Keratinocyte (primary cell): ENCODE data around the gene PRKCD. TPM values are rescaled to one million over a fixed set of nuclear protein-coding genes. Genes with fewer than 3 reads are reported as not detected.
A peak's percentile ranks its signal among the peaks of the same experiment; 100 is the strongest.

Experiments used
- DNase-seq: peaks from one replicate; pipeline ENCODE4 v3.0.0-alpha.2; 2011; ENCODE audit warnings: low read depth, missing footprints, low spot score
- FAIRE-seq: peaks from 2 replicates; lab custom pipeline; 2011; peaks lifted over from hg19 to GRCh38; lab: Jason Lieb, UNC
- H2AFZ ChIP-seq: 2 replicates; pipeline ENCODE4 v1.6.0; 2012; ENCODE audit warnings: low read length, control low read depth, inconsistent platforms; ENCODE audit not compliant: control insufficient read depth
- H3K27ac ChIP-seq: 2 replicates; pipeline ENCODE4 v1.5.1; 2011; ENCODE audit warnings: low read length; ENCODE audit not compliant: control insufficient read depth, insufficient read depth
- H3K27me3 ChIP-seq: 3 replicates; pipeline ENCODE4 v1.6.0; 2011; ENCODE audit warnings: low read length; ENCODE audit not compliant: control insufficient read depth, insufficient read depth; ENCODE audit errors: extremely low read depth
- H3K36me3 ChIP-seq, 2 experiments: 2 replicates in 1 of 2; 3 replicates in 1 of 2; pipeline ENCODE4 v1.5.1; 2011; ENCODE audit warnings: low read length in 2 of 2, mild to moderate bottlenecking in 1 of 2; ENCODE audit not compliant: control insufficient read depth in 2 of 2, insufficient read depth in 2 of 2; ENCODE audit errors: extremely low read depth in 1 of 2
- H3K4me1 ChIP-seq: 3 replicates; pipeline ENCODE4 v1.5.1; 2011; ENCODE audit warnings: low read length; ENCODE audit not compliant: control insufficient read depth, insufficient read depth; ENCODE audit errors: extremely low read depth
- H3K4me2 ChIP-seq: 3 replicates; pipeline ENCODE4 v1.6.0; 2011; ENCODE audit warnings: low read depth, low read length; ENCODE audit not compliant: control insufficient read depth, insufficient read depth; ENCODE audit errors: extremely low read depth
- H3K4me3 ChIP-seq, 3 experiments: fragments of 200-600 bp in 1 of 3; sonication (generic) in 1 of 3; 2 replicates in 2 of 3; 3 replicates in 1 of 3; pipeline ENCODE4 v1.5.1; 2011 to 2016; ENCODE audit warnings: low read length in 3 of 3, mild to moderate bottlenecking in 3 of 3, control low read depth in 2 of 3, inconsistent platforms in 1 of 3, low read depth in 1 of 3, mixed read lengths in 1 of 3, mixed run types in 1 of 3, moderate library complexity in 1 of 3; ENCODE audit not compliant: control insufficient read depth in 2 of 3, insufficient read depth in 2 of 3; ENCODE audit errors: extremely low read depth in 1 of 3
- H3K79me2 ChIP-seq: 2 replicates; pipeline ENCODE4 v1.6.0; 2012; ENCODE audit warnings: low read length; ENCODE audit not compliant: control insufficient read depth, insufficient read depth
- H3K9ac ChIP-seq: 3 replicates; pipeline ENCODE4 v1.6.0; 2011; ENCODE audit warnings: low read length; ENCODE audit not compliant: control insufficient read depth, insufficient read depth; ENCODE audit errors: extremely low read depth
- H3K9me1 ChIP-seq: 3 replicates; pipeline ENCODE4 v1.6.0; 2011; ENCODE audit warnings: low read length; ENCODE audit not compliant: control insufficient read depth, insufficient read depth; ENCODE audit errors: extremely low read depth
- H3K9me3 ChIP-seq: 2 replicates; pipeline ENCODE4 v1.5.1; 2012; ENCODE audit warnings: low read depth, low read length; ENCODE audit not compliant: control insufficient read depth
- H4K20me1 ChIP-seq: 3 replicates; pipeline ENCODE4 v1.6.0; 2011; ENCODE audit warnings: low read length; ENCODE audit not compliant: control insufficient read depth, insufficient read depth; ENCODE audit errors: extremely low read depth
- EZH2 ChIP-seq: IDR thresholded peaks from one replicate; pipeline ENCODE4 v1.6.1; 2012; ENCODE audit warnings: inconsistent platforms, mild to moderate bottlenecking, low read length, moderate library complexity
- dilution Hi-C: fragments of 300-500 bp; cut with MboI; formaldehyde crosslinking; loops from one replicate; pipeline ENCODE4 v1.7.0; 2020; ENCODE audit warnings: low sequenced_read_pairs; ENCODE audit not compliant: extremely low pct_ligation_motif_present
- polyA plus RNA-seq, 5 experiments: library from polyadenylated mRNA; depleted of rRNA in 3 of 5; stranded (reverse) in 3 of 5; stranded (forward) in 1 of 5; unstranded in 1 of 5; fragments of >200 nt; gene quantifications; 1 replicate in 1 of 5; 2 replicates in 3 of 5; 3 replicates in 1 of 5; pipeline versions ENCODE4 v1.2.1 to v1.2.3, GENCODE V29; 2011 to 2012; ENCODE audit warnings: missing spikeins in 2 of 5, low read depth in 1 of 5, low replicate concordance in 1 of 5
- TF ChIP-seq, protein P1 (sequence below), 3 experiments: IDR thresholded peaks in 1 of 3; conservative IDR thresholded peaks in 1 of 3; optimal IDR thresholded peaks in 1 of 3; 2 replicates in 2 of 3; 3 replicates in 1 of 3; pipeline versions ENCODE3 to v1.5.1; 2011; ENCODE audit warnings: low read length in 3 of 3, mild to moderate bottlenecking in 3 of 3, moderate library complexity in 2 of 3, control low read depth in 1 of 3, inconsistent platforms in 1 of 3; ENCODE audit not compliant: insufficient read depth in 2 of 3; ENCODE audit errors: extremely low read depth in 1 of 3

The PRKCD gene
- polyA plus RNA-seq, 1 donor (not counting 4 experiments of a cell fraction or from before 2014, with no cell fraction given): 25.1 TPM

DNA sequence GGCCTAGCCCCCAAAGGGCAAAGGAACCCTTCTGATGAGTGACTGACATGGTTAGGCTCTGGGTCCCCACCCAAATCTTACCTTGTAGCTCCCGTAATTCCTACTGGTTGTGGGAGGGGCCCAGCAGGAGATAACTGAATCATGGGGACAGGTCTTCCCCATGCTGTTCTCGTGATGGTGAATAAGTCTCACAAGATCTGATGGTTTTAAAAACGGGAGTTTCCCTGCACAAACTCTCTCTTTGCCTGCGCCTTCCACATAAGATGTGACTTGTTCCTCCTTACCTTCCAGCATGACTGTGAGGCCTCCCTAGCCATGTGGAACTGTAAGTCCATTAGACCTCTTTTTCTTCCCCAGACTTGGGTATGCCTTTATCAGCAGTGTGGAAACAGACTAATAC, 77.9 kb downstream of the PRKCD start:
- H3K9me1 ChIP-seq: peaks cover 12% of the 10 kb centered on the region
- peaks cover 56 to 62% of the 10 kb centered on the region in 2 experiments for H3K36me3 ChIP-seq
- peaks cover 30% of the 10 kb centered on the region for H4K20me1 ChIP-seq
- H3K4me3 ChIP-seq: no peak overlapping the region
- no peak overlapping the region for H2AFZ ChIP-seq
- DNase-seq (no peak), FAIRE-seq (no peak)
- peaks cover 32% of the 10 kb centered on the region for H3K4me1 ChIP-seq
- H3K27ac ChIP-seq: peak overlapping the region; percentile 45
- no peak overlapping the region for H3K4me2 ChIP-seq
- H3K79me2 ChIP-seq: peaks cover 71% of the 10 kb centered on the region
- H3K9ac ChIP-seq: no peak overlapping the region
- dilution Hi-C loops: no loop called here
- TF ChIP-seq, protein P1, sequence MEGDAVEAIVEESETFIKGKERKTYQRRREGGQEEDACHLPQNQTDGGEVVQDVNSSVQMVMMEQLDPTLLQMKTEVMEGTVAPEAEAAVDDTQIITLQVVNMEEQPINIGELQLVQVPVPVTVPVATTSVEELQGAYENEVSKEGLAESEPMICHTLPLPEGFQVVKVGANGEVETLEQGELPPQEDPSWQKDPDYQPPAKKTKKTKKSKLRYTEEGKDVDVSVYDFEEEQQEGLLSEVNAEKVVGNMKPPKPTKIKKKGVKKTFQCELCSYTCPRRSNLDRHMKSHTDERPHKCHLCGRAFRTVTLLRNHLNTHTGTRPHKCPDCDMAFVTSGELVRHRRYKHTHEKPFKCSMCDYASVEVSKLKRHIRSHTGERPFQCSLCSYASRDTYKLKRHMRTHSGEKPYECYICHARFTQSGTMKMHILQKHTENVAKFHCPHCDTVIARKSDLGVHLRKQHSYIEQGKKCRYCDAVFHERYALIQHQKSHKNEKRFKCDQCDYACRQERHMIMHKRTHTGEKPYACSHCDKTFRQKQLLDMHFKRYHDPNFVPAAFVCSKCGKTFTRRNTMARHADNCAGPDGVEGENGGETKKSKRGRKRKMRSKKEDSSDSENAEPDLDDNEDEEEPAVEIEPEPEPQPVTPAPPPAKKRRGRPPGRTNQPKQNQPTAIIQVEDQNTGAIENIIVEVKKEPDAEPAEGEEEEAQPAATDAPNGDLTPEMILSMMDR (optimal IDR thresholded peaks at IDR 0.05 in 1 of 3, IDR thresholded peaks at IDR 0.05 in 1 of 3, conservative IDR thresholded peaks at IDR 0.05 in 1 of 3; ENCODE audit: extremely low read depth in 1 of 3, insufficient read depth in 2 of 3, low read length in 3 of 3): no peak
- TF ChIP-seq EZH2: no peak
- H3K27me3 ChIP-seq: no peaks in the 10 kb centered on the region
- H3K9me3 ChIP-seq: no peaks in the 10 kb centered on the region

DNA sequence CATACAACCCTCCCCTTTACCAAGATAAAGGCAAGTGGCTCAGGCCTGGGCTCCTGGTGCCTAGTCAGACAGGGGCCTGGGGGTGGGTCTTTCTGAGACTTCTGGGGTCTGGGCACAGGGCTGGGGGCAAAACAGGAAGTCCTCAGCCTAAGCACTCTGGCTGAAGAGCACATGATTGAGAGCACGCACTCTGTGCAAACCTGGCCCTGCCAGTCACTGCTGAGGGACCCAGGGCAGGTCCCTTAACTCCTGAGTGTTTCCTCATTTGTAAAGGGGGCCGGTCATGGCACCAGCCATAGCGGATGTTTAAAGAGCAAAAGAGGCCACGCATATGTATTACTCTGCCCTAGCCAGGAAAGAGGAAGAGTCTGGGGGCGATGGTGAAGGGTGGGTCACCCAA, 78.8 kb downstream of the PRKCD start:
- DNase-seq: no peak
- Histone ChIP-seq H3K9ac (no peak overlapping the region), H2AFZ (no peak overlapping the region), H3K79me2 (peaks cover 72% of the 10 kb centered on the region), H3K27me3 (no peaks in the 10 kb centered on the region), H4K20me1 (peaks cover 39% of the 10 kb centered on the region), H3K4me3 (no peak overlapping the region), H3K9me1 (peaks cover 16% of the 10 kb centered on the region), H3K9me3 (no peaks in the 10 kb centered on the region), H3K4me1 (peaks cover 32% of the 10 kb centered on the region), H3K4me2 (no peak overlapping the region), H3K36me3 (peaks cover 55 to 56% of the 10 kb centered on the region in 2 experiments), H3K27ac (no peak overlapping the region)
- TF ChIP-seq, protein P1 (optimal IDR thresholded peaks at IDR 0.05 in 1 of 3, IDR thresholded peaks at IDR 0.05 in 1 of 3, conservative IDR thresholded peaks at IDR 0.05 in 1 of 3; ENCODE audit: extremely low read depth in 1 of 3, insufficient read depth in 2 of 3, low read length in 3 of 3): no peak
- TF ChIP-seq EZH2: no peak
- dilution Hi-C loops: no loop called here
- no peak for FAIRE-seq
